Calu3 (cell line): ENCODE data around the gene ADGRD1. TPM values are rescaled to one million over a fixed set of nuclear protein-coding genes. Genes with fewer than 3 reads are reported as not detected.

ENCODE experiments used
- BruUV-seq: library from RNA; stranded (reverse); fragments of 400-500 nt; replicated peaks from 2 replicates; lab custom pipeline; 2021; lab: Mats Ljungman, UMichigan
- CTCF ChIA-PET: fragments of 300-600 bp; sonication (Branson Sonifier 250); formaldehyde crosslinking; loops from one replicate; lab custom pipeline; 2022; ENCODE audit warnings: antibody characterized with exemption; lab: Charles Lee
- DNase-seq: peaks from one replicate; pipeline ENCODE4 v3.0.0; 2022
- H3K27ac Mint-ChIP-seq: one replicate; pipeline ENCODE4 v1.8.0; 2022; ENCODE audit warnings: mixed read lengths; ENCODE audit not compliant: unreplicated experiment
- H3K27me3 Mint-ChIP-seq: one replicate; pipeline ENCODE4 v1.8.0; 2022; ENCODE audit warnings: mixed read lengths; ENCODE audit not compliant: unreplicated experiment
- H3K36me3 Mint-ChIP-seq: one replicate; pipeline ENCODE4 v1.8.0; 2022; ENCODE audit warnings: mild to moderate bottlenecking, moderate library complexity, mixed read lengths; ENCODE audit not compliant: insufficient read depth, unreplicated experiment
- H3K4me1 Mint-ChIP-seq: one replicate; pipeline ENCODE4 v1.8.0; 2022; ENCODE audit warnings: mild to moderate bottlenecking, low read depth, mixed read lengths; ENCODE audit not compliant: unreplicated experiment
- H3K4me3 Mint-ChIP-seq: one replicate; pipeline ENCODE4 v1.8.0; 2022; ENCODE audit warnings: mild to moderate bottlenecking, low read depth, moderate library complexity, mixed read lengths; ENCODE audit not compliant: unreplicated experiment
- H3K9me3 Mint-ChIP-seq: one replicate; pipeline ENCODE4 v1.8.0; 2022; ENCODE audit warnings: low read depth, mixed read lengths; ENCODE audit not compliant: unreplicated experiment
- CTCF ChIP-seq: fragments of 200-600 bp; IDR thresholded peaks from one replicate; pipeline ENCODE4 v1.8.0; 2022; ENCODE audit warnings: antibody characterized with exemption; ENCODE audit not compliant: unreplicated experiment
- intact Hi-C: fragments of 100-400 bp; cut with micrococcal nuclease; formaldehyde crosslinking; loops from one replicate; pipeline ENCODE4 v1.10.0; 2022; ENCODE audit not compliant: unreplicated experiment
- total RNA-seq: library from RNA; stranded (reverse); gene quantifications from 2 replicates; pipeline ENCODE4 v1.2.3, GENCODE V29; 2022

ADGRD1 gene
- total RNA-seq, 1 experiment from 2014 or later, result not detected

- no TSS peak for BruUV-seq
- intact Hi-C loops, result no loop called here
- Mint-ChIP-seq H3K4me1 (no peaks in the 10 kb centered on the region), H3K36me3 (no peaks in the 10 kb centered on the region), H3K9me3 (no peaks in the 10 kb centered on the region), H3K27ac (no peak overlapping the region), H3K27me3 (peaks cover 36% of the 10 kb centered on the region), H3K4me3 (no peak overlapping the region)
- CTCF ChIA-PET, result no interaction called here
- TF ChIP-seq CTCF, result no peak
- no peak for DNase-seq
Observed at GRCh38 chr12:131028587-131029338, 75.1 kb downstream of the ADGRD1 start.

GRCh38 chr12:131030472-131031328 lies 77.0 kb downstream of the ADGRD1 start:
- CTCF ChIA-PET, result no interaction called here
- TF ChIP-seq CTCF, result no peak
- Mint-ChIP-seq H3K4me1 (no peaks in the 10 kb centered on the region), H3K36me3 (no peaks in the 10 kb centered on the region), H3K4me3 (no peak overlapping the region), H3K27me3 (peaks cover 42% of the 10 kb centered on the region), H3K27ac (no peak overlapping the region), H3K9me3 (peaks cover 3% of the 10 kb centered on the region)
- BruUV-seq, result no TSS peak
- intact Hi-C loops, result no loop called here
- DNase-seq, result no peak

- intact Hi-C loops, result no loop called here
- no peak for TF ChIP-seq CTCF
- BruUV-seq, result no TSS peak
- DNase-seq, result no peak
- CTCF ChIA-PET, result interaction anchor here (0.7 kb wide), 1 partner anchor 13 kb away, joined by 7 read pairs; no protein-coding TSS in a partner anchor
- H3K4me1 Mint-ChIP-seq, result no peaks in the 10 kb centered on the region
- H3K27me3 Mint-ChIP-seq, result peaks cover 33% of the 10 kb centered on the region
- H3K4me3 Mint-ChIP-seq, result no peak overlapping the region
- no peaks in the 10 kb centered on the region for H3K36me3 Mint-ChIP-seq
- H3K9me3 Mint-ChIP-seq, result peaks cover 15% of the 10 kb centered on the region
- no peak overlapping the region for H3K27ac Mint-ChIP-seq
Observed at GRCh38 chr12:131032082-131032750, 78.5 kb downstream of the ADGRD1 start.

- intact Hi-C loops, result no loop called here
- Mint-ChIP-seq H3K27me3 (peaks cover 41% of the 10 kb centered on the region), H3K4me1 (no peaks in the 10 kb centered on the region), H3K4me3 (no peak overlapping the region), H3K9me3 (peaks cover 19% of the 10 kb centered on the region), H3K27ac (no peak overlapping the region), H3K36me3 (peaks cover 5% of the 10 kb centered on the region)
- TF ChIP-seq CTCF, result no peak
- CTCF ChIA-PET, result interaction anchor here (0.5 kb wide), 1 partner anchor 14 kb away, joined by 10 read pairs; no protein-coding TSS in a partner anchor
- DNase-seq, result no peak
- BruUV-seq, result no TSS peak
Observed at GRCh38 chr12:131033486-131033885, 79.8 kb downstream of the ADGRD1 start.
